SU-DHL-6 (cell line): ENCODE measurements around the gene SH3PXD2A.

Experiments
- H2AFZ ChIP-seq: fragments of 200-600 bp; sonication (generic); 2 replicates; pipeline ENCODE4 v1.6.1; 2014; ENCODE audit warnings: low read depth, mild to moderate bottlenecking, moderate library complexity, mixed read lengths, antibody characterized with exemption, low read length; ENCODE audit not compliant: severe bottlenecking
- H3F3A ChIP-seq: fragments of 200-600 bp; shearing (Covaris generic); 2 replicates; pipeline ENCODE4 v1.6.0; 2016; ENCODE audit warnings: antibody characterized with exemption, mild to moderate bottlenecking; ENCODE audit not compliant: insufficient read depth
- H3K27ac ChIP-seq: fragments of 200-600 bp; sonication (generic); 2 replicates; pipeline ENCODE4 v1.5.1; 2016; ENCODE audit warnings: low read depth, mild to moderate bottlenecking, low read length, moderate library complexity, mixed read lengths
- H3K27me3 ChIP-seq: fragments of 200-600 bp; sonication (generic), shearing (Covaris generic); 2 replicates; pipeline ENCODE4 v1.6.0; 2014; ENCODE audit warnings: mild to moderate bottlenecking, low read length
- H3K36me3 ChIP-seq: fragments of 200-600 bp; sonication (generic); 2 replicates; pipeline ENCODE4 v1.6.1; 2014; ENCODE audit warnings: mild to moderate bottlenecking, low read length, mixed read lengths
- H3K4me2 ChIP-seq: fragments of 300-600, 200-600 bp; shearing (Covaris generic), sonication (generic); 2 replicates; pipeline ENCODE4 v1.6.0; 2014; ENCODE audit warnings: low read length, low read depth, mild to moderate bottlenecking; ENCODE audit not compliant: poor library complexity, severe bottlenecking
- H3K4me3 ChIP-seq: fragments of 200-600 bp; sonication (generic); 2 replicates; pipeline ENCODE4 v1.5.1; 2014; ENCODE audit warnings: antibody characterized with exemption, low read length, mild to moderate bottlenecking, mixed read lengths; ENCODE audit not compliant: insufficient read depth, poor library complexity, severe bottlenecking
- H3K79me2 ChIP-seq: fragments of 200-600 bp; sonication (generic); 2 replicates; pipeline ENCODE4 v1.6.1; 2014; ENCODE audit warnings: mild to moderate bottlenecking, low read length, moderate library complexity; ENCODE audit not compliant: insufficient read depth
- H3K9ac ChIP-seq: fragments of 200-600 bp; sonication (generic); 2 replicates; pipeline ENCODE4 v1.7.0; 2014; ENCODE audit warnings: mild to moderate bottlenecking, low read length
- H3K9me2 ChIP-seq: fragments of 200-600 bp; sonication (generic); replicated peaks from 2 replicates; pipeline ENCODE4 v1.6.1; 2014; ENCODE audit warnings: low read length; ENCODE audit not compliant: insufficient read depth
- H3K9me3 ChIP-seq: fragments of 200-600 bp; sonication (generic); 2 replicates; pipeline ENCODE4 v1.6.1; 2014; ENCODE audit warnings: low read length, mixed read lengths; ENCODE audit not compliant: insufficient read depth
- H4K20me1 ChIP-seq: fragments of 200-600 bp; sonication (generic); 2 replicates; pipeline ENCODE4 v1.6.1; 2014; ENCODE audit warnings: low read depth, mild to moderate bottlenecking, antibody characterized with exemption, low read length, moderate library complexity, mixed read lengths
- EZH2phosphoT487 ChIP-seq: fragments of 200-600 bp; sonication (generic), shearing (Covaris generic); conservative IDR thresholded peaks from 2 replicates; pipeline ENCODE4 v1.6.1; 2018; ENCODE audit warnings: mild to moderate bottlenecking, antibody characterized with exemption, low read length, moderate library complexity, mixed read lengths
- TF ChIP-seq, protein P1 (sequence below): fragments of 200-600 bp; sonication (generic); IDR thresholded peaks from one replicate; pipeline ENCODE4 v1.5.1; 2017; ENCODE audit warnings: antibody characterized with exemption, mild to moderate bottlenecking, low read length, moderate library complexity; ENCODE audit not compliant: insufficient read depth, poor library complexity, severe bottlenecking

SH3PXD2A gene

DNA sequence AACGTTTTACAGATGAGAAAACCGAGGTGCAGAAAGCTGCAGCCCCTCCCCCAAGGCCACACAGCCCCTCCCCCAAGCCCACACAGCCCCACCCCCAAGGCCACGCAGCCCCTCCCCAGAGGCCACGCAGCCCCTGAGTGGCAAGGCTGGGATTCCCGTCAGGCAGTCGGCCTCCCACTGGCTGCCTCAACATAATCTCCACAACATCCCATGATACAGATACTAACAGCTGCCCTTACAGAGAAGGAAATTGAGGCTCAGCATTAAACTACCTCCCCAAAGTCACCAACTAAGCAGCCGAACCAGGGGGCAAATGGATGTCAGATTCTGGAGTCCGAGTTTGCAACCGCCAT is 15.9 kb downstream of the SH3PXD2A start:
- H3K79me2 ChIP-seq = no peaks in the 10 kb centered on the region
- no peak overlapping the region for H3K27ac ChIP-seq
- no peaks in the 10 kb centered on the region for H4K20me1 ChIP-seq
- no peaks in the 10 kb centered on the region for H3F3A ChIP-seq
- no peak overlapping the region for H2AFZ ChIP-seq
- H3K9me2 ChIP-seq = no peaks in the 10 kb centered on the region
- no peak for TF ChIP-seq EZH2phosphoT487
- TF ChIP-seq, protein P1, sequence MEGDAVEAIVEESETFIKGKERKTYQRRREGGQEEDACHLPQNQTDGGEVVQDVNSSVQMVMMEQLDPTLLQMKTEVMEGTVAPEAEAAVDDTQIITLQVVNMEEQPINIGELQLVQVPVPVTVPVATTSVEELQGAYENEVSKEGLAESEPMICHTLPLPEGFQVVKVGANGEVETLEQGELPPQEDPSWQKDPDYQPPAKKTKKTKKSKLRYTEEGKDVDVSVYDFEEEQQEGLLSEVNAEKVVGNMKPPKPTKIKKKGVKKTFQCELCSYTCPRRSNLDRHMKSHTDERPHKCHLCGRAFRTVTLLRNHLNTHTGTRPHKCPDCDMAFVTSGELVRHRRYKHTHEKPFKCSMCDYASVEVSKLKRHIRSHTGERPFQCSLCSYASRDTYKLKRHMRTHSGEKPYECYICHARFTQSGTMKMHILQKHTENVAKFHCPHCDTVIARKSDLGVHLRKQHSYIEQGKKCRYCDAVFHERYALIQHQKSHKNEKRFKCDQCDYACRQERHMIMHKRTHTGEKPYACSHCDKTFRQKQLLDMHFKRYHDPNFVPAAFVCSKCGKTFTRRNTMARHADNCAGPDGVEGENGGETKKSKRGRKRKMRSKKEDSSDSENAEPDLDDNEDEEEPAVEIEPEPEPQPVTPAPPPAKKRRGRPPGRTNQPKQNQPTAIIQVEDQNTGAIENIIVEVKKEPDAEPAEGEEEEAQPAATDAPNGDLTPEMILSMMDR = no peak
- no peaks in the 10 kb centered on the region for H3K27me3 ChIP-seq
- H3K9ac ChIP-seq = no peak overlapping the region
- no peak overlapping the region for H3K4me3 ChIP-seq
- H3K9me3 ChIP-seq = no peaks in the 10 kb centered on the region
- H3K36me3 ChIP-seq = no peaks in the 10 kb centered on the region
- no peak overlapping the region for H3K4me2 ChIP-seq

DNA sequence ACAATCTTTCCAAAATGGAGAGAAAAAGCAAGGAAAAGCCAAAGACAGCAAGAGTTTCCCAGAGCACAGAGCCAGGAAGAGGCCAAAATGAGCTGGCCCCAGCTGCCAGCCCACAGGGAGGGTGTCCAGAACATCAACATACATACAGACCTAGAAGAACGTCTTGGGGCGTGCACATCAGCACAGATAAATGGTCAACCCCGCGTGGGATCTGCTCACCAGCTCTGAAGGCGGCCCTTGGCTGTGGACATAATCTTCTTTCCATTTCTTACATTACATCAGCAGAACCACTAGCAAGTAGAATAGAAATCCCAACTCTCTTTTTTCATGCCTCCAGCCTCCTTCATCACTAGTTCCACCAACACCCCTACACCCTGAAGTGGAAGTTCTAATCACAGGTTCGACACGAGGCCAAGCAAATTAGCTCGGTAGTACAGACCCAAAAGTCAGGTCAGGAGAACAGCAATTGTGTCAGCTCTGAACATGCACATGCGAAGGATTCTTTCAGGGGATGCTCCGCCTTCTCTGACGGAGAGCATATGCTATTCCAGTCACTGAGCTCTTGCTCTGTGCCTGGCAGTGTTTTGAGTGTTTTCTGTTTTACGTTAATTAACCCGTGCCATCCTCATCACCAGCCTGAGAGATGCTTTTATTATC is 16.4 kb downstream of the SH3PXD2A start:
- Histone ChIP-seq H3K27ac (no peak overlapping the region), H3K9ac (no peak overlapping the region), H3K79me2 (no peaks in the 10 kb centered on the region)

DNA sequence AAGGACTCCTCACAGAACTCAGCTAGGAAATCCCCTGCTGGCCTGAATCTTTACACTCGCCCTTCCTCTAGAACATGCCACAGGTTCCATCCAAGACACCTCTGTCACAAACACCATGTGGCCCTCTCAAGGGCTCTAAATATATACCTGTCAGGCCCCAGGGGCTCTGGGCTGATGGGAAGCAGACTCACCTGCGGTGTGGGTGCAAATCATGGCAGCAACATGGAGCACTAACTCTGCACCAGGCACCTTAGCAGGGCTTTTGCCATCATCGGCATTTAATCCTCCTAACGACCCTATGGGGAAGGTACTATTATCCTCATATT is 17.3 kb downstream of the SH3PXD2A start:
- H3K4me2 ChIP-seq = no peak overlapping the region
- no peaks in the 10 kb centered on the region for H4K20me1 ChIP-seq
- no peaks in the 10 kb centered on the region for H3K27me3 ChIP-seq
- peaks cover 1% of the 10 kb centered on the region; the same call in 1 of the 2 replicates for H3K9me3 ChIP-seq
- no peaks in the 10 kb centered on the region for H3F3A ChIP-seq
- TF ChIP-seq EZH2phosphoT487 = no peak
- TF ChIP-seq, protein P1 = no peak
- H3K36me3 ChIP-seq = no peaks in the 10 kb centered on the region
- H3K9me2 ChIP-seq = no peaks in the 10 kb centered on the region
- H3K9ac ChIP-seq = no peak overlapping the region
- no peak overlapping the region for H3K27ac ChIP-seq
- no peak overlapping the region for H3K4me3 ChIP-seq
- H2AFZ ChIP-seq = no peak overlapping the region
- H3K79me2 ChIP-seq = no peaks in the 10 kb centered on the region

More for the DNA sequence above, 16.4 kb downstream of the SH3PXD2A start:
- H4K20me1 ChIP-seq = no peaks in the 10 kb centered on the region
- no peaks in the 10 kb centered on the region for H3K9me3 ChIP-seq
- no peak overlapping the region for H3K4me2 ChIP-seq
- TF ChIP-seq, protein P1 = no peak
- no peak for TF ChIP-seq EZH2phosphoT487
- H3F3A ChIP-seq = no peaks in the 10 kb centered on the region
- H3K27me3 ChIP-seq = no peaks in the 10 kb centered on the region
- H3K9me2 ChIP-seq = no peaks in the 10 kb centered on the region
- no peak overlapping the region for H2AFZ ChIP-seq
- no peaks in the 10 kb centered on the region for H3K36me3 ChIP-seq
- H3K4me3 ChIP-seq = no peak overlapping the region
